ENCODE results near the gene WLS. TPM values are rescaled to one million over a fixed set of nuclear protein-coding genes. Genes with fewer than 3 reads are reported as not detected.
"Not testable (repeated sequence)": the region's sequence is repeated elsewhere in the genome, so short reads cannot be mapped to it uniquely, and the experiment has no call there.

The WLS gene
- total RNA-seq, 1 donor from 2014 or later: 55.0 TPM

- Histone ChIP-seq H3K36me3 (ENCODE audit: control insufficient read depth, insufficient read depth, low read length) (no peaks in the 10 kb centered on the region), H3K4me3 (ENCODE audit: low read depth, low read length) (no peak overlapping the region), H3K27me3 (ENCODE audit: control insufficient read depth, insufficient read depth, low read length) (no peaks in the 10 kb centered on the region)
- DNase-seq (ENCODE audit: low read depth): no peak
- TF ChIP-seq, protein P1, sequence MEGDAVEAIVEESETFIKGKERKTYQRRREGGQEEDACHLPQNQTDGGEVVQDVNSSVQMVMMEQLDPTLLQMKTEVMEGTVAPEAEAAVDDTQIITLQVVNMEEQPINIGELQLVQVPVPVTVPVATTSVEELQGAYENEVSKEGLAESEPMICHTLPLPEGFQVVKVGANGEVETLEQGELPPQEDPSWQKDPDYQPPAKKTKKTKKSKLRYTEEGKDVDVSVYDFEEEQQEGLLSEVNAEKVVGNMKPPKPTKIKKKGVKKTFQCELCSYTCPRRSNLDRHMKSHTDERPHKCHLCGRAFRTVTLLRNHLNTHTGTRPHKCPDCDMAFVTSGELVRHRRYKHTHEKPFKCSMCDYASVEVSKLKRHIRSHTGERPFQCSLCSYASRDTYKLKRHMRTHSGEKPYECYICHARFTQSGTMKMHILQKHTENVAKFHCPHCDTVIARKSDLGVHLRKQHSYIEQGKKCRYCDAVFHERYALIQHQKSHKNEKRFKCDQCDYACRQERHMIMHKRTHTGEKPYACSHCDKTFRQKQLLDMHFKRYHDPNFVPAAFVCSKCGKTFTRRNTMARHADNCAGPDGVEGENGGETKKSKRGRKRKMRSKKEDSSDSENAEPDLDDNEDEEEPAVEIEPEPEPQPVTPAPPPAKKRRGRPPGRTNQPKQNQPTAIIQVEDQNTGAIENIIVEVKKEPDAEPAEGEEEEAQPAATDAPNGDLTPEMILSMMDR (IDR thresholded peaks at IDR 0.05; ENCODE audit: insufficient read depth, low read length, poor library complexity, severe bottlenecking): no peak
Measured at GRCh38 chr1:68175621-68176398, 56.5 kb downstream of the WLS start.

DNA sequence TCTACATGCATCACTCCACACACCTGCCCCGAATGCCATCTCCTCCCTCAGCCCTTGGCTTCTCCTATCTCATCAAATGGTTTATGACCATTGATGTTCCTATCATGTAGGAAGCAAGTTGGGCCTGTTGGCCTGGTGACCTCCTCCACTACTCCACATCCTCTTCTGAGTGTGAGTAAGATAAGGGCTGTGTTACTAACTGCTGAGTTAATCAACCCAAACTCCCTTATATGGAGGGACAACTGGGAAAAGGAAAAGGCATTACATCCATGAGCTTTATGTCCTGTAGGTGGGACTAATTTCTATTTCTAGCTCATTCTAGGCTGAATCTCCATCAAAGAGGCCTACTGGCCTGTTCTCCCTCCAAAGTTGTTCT is 57.6 kb downstream of the WLS start:
- Histone ChIP-seq H3K27me3 (ENCODE audit: control insufficient read depth, insufficient read depth, low read length) (no peaks in the 10 kb centered on the region), H3K36me3 (ENCODE audit: control insufficient read depth, insufficient read depth, low read length) (no peaks in the 10 kb centered on the region), H3K4me3 (ENCODE audit: low read depth, low read length) (no peak overlapping the region)
- TF ChIP-seq, protein P1 (IDR thresholded peaks at IDR 0.05; ENCODE audit: insufficient read depth, low read length, poor library complexity, severe bottlenecking): no peak
- peak; percentile 53 for DNase-seq (ENCODE audit: low read depth)

DNA sequence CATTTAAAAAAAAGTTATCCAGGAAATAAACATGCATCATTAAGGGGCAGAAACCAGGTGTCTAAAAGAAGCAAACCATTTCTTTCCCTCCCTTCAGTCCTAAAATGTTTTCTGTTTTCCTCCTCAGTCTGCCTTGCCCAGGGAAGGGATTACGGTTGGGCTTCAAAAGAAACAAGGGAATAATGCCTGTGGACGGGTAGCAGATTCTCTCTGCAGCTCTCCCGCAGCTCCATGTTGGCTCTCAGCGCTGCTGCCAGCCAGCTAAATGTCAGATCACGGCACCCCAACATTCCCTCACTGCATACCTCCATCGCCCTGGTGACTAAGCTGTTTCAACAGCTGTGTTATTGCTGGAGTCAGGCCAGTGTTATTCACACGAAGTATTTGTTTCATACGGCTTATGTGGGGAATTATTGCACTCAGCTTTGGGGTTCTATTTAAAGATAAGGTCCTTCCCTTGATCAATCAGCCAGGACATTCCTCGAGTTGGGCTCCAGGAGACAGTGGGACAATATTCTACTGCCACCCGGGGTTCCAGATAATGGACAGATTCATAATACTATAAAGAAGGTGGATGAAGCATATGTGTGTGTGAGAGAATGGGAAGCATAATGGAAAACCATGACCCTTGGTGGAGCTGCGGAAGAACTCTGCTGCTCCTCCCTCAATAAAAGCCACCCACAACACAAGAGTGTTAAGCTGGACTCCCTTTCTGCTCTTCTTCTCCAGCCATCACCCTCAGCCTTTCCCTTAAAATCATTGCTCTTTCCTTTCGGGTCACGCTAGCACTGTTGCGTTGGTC is 58.2 kb downstream of the WLS start:
- peak; percentile 83 for DNase-seq (ENCODE audit: low read depth)
- no peak overlapping the region for H3K4me3 ChIP-seq (ENCODE audit: low read depth, low read length)
- H3K27me3 ChIP-seq (ENCODE audit: control insufficient read depth, insufficient read depth, low read length): no peaks in the 10 kb centered on the region
- H3K36me3 ChIP-seq (ENCODE audit: control insufficient read depth, insufficient read depth, low read length): no peaks in the 10 kb centered on the region
- TF ChIP-seq, protein P1 (IDR thresholded peaks at IDR 0.05; ENCODE audit: insufficient read depth, low read length, poor library complexity, severe bottlenecking): no peak

- H3K4me3 ChIP-seq (ENCODE audit: low read depth, low read length): no peak overlapping the region
- H3K36me3 ChIP-seq (ENCODE audit: control insufficient read depth, insufficient read depth, low read length): no peaks in the 10 kb centered on the region
- no peaks in the 10 kb centered on the region for H3K27me3 ChIP-seq (ENCODE audit: control insufficient read depth, insufficient read depth, low read length)
- DNase-seq (ENCODE audit: low read depth): peak; percentile 54
- TF ChIP-seq, protein P1 (IDR thresholded peaks at IDR 0.05; ENCODE audit: insufficient read depth, low read length, poor library complexity, severe bottlenecking): no peak
Measured at GRCh38 chr1:68173283-68173935, 58.9 kb downstream of the WLS start.

DNA sequence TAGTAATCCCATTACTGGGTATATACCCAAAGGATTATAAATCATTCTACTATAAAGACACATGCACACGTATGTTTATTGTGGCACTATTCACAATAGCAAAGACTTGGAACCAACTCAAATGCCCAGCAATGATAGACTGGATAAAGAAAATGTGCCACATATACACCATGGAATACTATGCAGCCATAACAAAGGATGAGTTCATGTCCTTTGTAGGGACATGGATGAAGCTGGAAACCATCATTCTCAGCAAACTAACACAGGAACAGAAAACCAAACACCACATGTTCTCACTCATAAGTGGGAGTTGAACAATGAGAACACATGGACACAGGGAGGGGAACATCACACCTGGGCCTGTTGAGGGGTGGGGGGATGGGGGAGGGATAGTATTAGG is 60.5 kb downstream of the WLS start:
- not testable (repeated sequence) for DNase-seq (ENCODE audit: low read depth); H3K36me3 ChIP-seq (ENCODE audit: control insufficient read depth, insufficient read depth, low read length); H3K27me3 ChIP-seq (ENCODE audit: control insufficient read depth, insufficient read depth, low read length); H3K4me3 ChIP-seq (ENCODE audit: low read depth, low read length)

DNA sequence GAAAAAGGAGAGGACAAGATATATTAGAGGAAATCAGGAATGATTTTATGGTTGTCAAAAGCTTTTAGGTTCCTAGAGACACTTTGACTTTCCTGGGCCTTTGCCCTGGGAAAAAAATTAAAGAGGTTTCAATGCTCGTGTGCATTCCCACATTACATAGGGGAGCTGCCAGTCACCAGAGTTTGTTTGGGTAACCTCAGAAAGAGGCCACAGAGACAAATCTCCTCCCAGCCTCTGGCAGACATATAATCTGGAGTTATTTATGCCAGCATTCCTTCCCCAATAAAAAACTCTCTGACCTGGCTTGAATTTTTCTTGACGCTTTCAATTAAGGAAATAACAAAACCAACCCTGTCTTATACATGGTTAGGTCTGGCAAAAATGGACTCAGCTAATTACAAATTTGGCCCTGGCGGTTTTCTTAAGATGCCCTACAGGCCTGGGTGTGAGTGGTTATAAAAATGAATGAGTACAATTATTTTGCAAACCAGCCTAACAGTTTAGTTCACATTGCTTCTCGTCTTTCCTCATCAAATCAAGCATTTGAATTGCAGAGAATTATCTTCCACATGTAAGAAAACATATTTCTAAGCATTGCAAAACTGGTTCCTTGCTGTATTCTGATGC is 63.7 kb downstream of the WLS start:
- Histone ChIP-seq H3K27me3 (ENCODE audit: control insufficient read depth, insufficient read depth, low read length) (no peaks in the 10 kb centered on the region), H3K4me3 (ENCODE audit: low read depth, low read length) (no peak overlapping the region)
- DNase-seq (ENCODE audit: low read depth): no peak

More for the DNA sequence above, 63.7 kb downstream of the WLS start:
- H3K36me3 ChIP-seq (ENCODE audit: control insufficient read depth, insufficient read depth, low read length): no peaks in the 10 kb centered on the region
- TF ChIP-seq, protein P1 (IDR thresholded peaks at IDR 0.05; ENCODE audit: insufficient read depth, low read length, poor library complexity, severe bottlenecking): no peak
